NCI-H2081 (cell line): ENCODE results near the gene SLC9A8.
"Not testable (repeated sequence)": the region's sequence is repeated elsewhere in the genome, so short reads cannot be mapped to it uniquely, and the experiment has no call there.

Experiments used
- DNase-seq, 2 experiments: peaks; one replicate each; lab custom pipeline; 2025; lab: John Stamatoyannopoulos, UW

SLC9A8 gene

DNA sequence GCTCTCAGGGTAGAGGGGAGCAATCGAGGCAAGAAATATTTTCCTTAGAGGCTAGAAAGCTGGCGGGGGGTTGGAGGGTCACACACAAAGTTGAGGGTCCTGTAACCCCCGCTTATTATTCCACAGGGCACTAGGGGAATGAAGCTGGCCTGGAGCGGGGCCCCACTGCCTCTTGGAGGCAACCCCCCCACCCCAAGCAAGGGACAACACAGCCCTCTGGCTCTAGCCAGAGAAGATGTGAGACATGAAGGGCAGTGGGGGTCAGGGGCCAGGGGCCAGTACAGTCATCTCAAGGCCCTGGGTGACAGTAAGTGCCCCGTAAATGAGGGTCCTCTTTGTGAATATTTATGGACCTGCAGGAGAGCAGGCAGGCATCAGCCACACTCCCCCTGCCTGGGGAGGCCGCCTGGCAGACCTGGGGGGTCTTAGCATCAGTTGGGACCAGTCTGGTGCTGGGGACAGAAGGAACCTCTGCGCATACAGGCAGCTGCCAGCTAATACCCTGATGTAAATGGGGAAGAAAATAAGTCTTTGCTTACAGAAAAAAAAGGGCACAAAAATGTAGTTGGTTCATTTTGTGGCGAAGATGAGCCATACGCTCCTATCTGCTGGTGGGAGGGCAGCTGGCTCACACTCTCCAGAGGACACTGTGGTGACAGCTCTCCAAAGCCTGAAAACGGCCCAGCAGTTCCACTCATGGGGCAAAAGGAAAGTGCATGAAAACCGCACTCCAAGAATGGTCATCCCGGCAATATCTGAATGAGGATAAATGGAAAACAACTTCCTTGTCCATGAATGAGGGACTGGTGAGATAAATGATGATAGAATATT is 80.8 kb downstream of the SLC9A8 start:
- no peak for DNase-seq

DNA sequence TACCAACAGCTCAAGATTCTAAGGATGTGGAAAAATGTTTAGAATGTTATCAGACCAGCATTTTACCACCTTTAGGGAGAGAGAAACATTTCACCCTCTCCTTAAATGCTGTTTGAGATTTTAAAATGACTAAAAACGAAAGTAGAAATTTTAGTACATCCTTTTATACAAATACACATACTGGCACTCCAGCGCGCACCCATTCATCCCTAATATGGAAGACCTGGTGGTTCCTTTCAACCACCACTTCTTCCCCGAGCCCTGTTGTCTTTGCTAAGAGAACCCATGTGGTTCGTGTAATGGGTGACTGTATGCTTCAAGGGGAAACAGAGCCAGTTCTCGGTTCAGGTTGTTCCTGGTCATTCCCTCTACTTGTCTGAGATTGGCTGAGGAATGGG is 81.4 kb downstream of the SLC9A8 start:
- DNase-seq, result no peak

DNA sequence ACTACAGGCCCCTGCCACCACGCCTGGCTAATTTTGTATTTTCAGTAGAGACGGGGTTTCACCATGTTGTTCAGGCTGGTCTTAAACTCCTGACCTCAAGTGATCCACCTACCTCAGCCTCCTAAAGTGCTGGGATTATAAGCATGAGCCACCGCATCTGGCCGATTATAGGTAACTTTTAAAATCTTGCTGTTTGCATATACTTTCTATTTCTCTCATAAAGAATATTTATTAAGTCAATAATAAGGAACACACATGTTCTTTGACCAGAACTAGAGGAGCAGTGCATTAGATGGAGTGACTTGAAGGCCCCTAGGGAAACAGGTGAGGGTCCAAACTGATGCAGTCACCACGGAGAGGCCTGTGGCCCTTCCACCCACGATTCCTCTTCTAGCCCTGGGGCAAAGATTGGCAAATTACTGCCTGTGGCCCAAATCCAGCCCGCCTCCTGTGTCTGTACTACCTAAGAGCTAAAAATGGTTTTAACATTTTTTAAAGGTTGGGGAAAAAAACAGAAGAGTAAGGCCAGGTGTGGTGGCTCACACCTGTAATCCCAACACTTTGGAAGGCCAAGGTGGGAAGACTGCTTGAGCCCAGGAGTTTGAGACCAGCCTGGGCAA is 83.0 kb downstream of the SLC9A8 start:
- DNase-seq, result not testable (repeated sequence)

DNA sequence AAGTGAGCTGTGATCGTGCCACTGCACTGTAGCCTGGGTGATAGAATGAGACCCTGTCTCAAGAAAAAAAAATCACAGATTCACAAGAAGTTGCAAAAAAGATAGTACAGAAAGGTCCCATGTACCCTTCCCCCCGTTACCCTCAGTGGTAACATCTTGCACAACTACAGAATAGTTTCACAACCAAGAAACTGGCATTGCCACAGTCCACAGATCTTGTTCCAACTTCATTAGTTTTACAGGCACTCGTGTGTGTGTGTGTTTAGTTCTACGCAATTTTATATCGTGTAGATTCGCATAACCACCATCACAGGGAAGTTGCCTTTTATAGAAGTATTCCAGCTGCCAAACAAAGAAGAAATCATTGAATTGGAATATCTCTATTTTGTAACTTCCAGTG is 83.6 kb downstream of the SLC9A8 start:
- DNase-seq, result no peak

DNA sequence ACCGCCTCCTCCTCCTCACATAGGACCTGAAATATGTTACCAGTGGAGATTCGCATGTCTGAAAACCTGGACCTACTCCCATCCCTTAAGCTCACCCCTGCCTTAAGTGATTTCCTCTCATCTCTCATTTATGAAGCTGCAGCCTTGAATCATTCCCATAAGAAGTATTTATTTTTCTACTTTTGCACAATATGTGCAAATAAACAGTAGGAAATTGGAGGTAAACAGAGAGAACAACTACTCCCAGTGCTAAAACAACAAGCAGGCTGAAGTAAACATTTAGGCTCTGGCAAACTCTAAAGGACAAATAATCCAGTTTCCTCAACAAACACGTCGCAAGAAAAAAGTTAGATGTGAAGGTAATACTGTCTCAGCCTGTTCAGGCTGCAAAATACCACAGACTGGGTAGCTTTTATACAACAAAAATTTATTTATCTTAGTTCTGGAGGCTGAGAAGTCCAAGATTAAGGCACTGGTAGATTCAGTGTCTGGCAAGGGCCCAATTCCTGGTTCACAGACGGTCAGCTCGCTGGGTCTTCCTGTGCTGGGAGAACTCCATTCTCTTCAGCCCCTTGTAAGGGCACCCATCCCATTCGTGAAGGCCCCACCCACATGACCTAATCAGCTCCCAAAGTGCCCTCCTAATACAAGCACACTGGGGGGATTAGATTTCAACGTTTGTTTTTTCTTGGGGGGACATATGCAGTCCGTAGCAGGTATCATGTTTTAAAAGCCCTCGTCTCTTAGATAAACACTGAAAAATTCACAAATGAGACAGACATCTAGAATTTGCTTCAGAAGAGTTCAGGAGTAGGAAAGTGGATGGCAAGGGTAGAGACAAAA is 87.1 kb downstream of the SLC9A8 start:
- DNase-seq, result no peak

DNA sequence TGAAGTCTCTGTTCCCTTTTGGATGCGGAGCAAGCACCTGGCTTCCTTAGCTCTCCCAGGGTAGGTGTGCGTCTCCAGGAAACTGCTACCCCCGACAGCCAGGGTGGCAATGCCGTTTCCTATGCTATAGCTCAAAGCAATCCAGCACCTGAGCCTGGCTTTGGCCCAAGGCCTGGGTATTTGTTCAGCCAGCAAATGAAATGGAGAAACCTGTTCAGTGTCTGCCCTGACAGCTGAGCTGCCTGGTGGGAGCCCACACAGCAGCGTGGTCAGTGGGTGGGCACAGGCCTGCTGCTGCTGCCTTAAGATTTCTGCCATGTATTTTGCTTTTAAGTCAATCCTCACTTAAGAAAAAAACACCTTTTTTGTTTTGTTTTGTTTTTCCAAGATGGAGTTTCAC is 89.0 kb downstream of the SLC9A8 start:
- peak; percentile 60 to 88 for DNase-seq

DNA sequence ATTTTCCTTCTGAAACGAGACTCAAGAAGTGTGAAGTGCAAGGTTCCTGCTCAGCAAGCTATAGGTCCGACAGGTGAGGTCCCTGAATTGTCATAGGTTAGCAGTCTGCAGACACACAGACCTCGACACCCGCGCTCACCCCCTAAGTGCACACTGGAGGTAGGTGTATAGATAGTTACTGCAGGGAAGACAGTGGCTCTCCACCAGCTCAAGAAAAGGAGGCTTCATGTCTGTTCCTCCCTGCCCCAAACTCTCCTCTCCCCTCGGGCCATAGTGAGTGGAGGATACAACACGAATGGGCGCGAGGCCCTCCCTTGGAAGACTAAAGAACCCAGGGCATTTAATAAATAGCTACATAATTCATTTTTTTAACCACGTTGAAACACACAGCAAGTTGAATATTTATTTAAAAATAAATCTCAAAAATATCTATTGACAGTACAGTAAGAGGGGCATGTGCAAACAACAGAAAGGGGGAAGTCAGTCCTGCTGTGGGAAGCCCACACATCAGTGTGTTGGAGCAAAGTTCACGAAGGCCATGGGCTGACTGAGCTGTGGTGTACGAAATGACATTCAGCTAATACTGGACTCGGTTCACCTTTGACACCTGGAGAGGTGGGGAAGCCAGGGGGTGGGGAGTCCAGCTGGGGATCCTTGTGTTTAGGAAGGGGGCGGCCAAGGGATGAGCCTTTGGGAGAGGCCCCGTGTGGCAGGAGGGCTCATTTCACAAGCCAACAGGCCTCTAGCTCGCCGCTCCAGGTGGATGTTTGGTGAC is 92.0 kb downstream of the SLC9A8 start:
- DNase-seq, result no peak

DNA sequence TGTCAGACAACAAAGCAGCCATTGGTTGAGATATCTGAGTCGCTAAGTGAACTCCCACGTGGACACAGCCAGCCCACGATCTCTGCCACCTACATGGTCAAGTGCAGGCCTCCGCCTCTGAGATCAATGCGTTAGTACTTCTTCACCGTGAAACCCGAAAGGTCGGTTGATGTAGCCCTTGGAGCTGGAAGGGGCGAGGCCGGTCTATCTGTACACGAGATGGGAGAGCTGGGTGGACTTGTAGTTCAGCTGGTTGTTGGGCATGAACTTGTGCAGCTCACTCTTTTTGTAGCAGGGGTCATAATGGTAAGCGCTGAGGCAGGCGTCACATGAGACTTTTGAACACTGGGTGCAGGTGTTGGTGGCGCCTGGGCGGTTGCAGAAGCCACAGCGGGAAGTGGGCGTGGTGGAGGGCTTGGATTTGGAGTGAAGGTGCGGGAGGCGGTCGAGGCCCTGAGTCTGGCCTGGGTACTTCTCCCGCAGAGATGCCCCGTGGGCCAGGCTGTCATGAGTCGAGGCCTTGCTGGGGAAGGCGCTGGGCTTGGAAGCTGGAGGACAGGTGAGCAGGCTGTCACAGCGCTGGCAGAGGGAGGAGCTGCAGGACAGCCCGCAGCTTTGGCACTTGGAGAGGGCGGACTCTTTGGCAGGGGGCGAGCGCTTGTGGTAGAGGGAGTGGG is 92.9 kb downstream of the SLC9A8 start:
- DNase-seq, result no peak

DNA sequence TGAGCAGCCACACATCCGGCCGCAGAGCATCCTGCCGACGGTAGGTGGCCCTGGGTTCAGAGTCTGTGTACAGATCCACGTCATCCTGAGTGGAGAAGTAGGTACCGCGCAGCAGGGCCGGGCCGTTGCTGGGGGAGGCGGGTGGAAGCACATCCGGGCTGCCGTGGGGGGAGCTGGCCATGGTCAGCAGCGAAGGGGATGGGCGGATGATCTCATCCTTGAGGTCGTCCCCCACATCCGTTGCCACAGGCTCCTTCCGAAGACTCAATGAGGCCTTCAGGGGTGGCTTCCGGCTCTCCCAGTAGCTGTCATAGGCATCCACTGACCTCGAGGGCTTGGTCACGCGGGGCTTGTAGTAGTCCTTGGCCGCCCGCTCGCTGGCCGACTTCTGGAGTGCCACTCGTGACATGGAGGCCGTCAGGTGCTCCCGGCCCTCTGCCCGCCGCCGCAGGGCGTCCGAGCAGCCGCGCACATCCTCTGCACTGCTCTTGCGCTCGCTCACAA is 93.5 kb downstream of the SLC9A8 start:
- no peak for DNase-seq

DNA sequence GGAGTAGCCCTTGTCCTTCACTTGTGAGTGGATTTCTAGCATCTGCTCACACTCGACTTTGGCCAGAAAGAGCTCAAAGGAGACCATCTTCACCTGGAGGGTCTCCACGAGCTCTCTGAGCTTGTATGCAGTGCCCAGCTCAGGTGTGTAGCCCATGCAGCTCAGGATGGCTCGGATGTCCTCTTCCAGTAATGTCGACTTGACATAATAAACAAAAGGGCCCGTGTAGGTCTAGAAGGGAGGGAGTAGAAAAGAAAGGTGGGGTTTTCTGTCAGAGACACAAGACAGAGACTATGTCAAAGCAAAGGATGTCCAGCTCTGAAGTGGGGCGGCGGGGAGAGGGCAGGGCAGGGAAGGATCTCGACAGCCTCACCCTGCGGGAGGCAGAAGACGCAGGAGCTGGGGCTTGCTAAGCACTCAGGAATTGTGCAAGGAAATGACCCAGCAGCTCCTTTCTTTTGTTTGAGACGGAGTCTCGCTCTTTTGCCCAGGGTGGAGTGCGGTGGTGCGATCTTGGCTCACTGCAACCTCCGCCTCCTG is 94.1 kb downstream of the SLC9A8 start:
- no peak for DNase-seq

DNA sequence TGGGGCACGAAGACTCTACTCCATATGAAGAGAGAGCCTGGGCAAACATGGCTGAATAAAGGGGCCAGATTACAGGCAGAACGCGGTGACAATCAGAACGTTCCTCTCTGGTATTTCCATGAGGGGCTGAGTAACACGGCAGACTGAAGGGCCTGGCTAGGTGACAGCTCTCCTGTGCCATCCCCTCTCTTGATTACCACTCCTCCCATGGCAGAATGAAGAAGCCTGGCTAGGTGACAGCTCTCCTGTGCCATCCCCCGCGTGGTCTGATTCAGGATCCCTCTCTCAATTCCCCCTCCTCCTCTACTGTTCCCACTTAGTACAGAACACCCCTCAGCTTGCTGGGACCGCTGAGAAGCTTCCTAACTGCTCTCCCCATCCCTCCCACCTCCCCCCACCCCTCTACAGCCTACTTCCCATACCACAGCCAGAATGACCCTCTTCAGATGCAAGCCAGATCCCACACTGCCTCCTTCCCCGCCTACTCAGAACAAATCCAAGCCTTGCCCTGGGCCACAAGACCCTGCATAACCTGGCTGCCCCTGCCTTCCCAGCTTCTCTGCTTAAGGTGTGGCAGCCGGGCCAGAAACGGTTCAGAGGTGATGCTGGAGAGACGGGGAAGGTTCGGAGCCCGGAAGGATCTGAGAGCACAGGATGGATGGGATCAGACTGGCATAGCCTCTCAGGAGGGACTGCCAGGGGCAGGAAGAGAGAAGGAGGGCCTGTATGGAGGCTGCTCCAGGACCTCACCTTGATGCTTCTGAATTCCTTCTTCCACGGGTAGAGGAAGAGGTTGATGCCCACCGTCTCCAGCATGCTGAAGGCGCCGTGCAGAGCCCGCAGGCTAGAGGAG is 95.0 kb downstream of the SLC9A8 start:
- no peak for DNase-seq

DNA sequence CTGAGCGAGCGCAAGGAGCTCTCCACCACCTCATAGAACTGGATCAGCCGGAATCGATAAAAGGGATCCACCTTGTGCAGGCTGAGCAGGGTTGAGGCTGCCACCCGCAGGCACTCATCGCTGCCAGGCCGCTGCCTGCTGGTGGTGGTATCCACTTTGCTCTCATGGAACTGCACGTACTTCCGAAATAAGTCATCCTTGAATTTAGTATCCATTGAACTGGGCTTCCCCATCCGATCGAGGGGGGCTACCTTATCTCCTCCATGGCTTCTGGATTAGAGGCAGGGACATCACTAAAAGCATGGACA is 95.6 kb downstream of the SLC9A8 start:
- DNase-seq, result no peak

DNA sequence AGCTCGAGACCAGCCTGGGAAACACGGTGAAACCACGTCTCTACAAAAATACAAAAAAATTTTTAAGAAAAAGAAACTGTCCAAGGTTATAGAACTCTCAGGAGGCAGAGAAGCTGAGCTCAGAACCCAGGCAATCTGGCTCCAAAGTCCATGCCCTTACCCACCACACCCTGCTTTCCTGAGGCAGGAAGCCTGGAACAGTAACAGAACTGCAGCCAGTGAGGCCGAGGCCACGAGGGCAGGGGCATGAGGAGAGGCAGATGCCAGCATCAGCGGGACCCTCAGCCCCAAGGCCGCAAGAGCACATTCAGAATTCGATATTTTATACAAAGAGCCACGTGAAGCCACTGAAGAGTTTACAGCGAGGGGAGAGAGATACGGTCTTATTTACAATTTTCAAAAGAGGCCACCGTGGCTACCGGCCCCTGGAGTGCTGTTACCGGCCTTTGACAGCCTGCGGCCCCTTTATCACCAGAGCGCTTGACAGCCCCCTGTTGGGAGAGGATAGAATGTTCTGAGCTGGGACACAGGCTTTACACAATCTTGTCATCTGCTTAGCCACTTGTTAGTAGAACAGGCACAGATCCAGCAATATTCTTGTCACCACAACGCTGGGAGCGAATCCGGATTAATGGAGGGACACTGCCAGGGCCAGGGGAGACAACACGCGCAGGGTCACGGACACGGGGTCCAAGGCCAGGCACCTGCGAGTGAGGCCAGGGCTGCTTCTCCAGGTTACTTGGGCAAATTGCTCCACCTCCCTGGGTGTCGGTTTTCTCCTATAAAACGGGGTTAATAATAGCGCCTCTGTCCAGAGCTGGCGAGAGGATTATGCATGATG is 97.1 kb downstream of the SLC9A8 start:
- DNase-seq, result no peak

DNA sequence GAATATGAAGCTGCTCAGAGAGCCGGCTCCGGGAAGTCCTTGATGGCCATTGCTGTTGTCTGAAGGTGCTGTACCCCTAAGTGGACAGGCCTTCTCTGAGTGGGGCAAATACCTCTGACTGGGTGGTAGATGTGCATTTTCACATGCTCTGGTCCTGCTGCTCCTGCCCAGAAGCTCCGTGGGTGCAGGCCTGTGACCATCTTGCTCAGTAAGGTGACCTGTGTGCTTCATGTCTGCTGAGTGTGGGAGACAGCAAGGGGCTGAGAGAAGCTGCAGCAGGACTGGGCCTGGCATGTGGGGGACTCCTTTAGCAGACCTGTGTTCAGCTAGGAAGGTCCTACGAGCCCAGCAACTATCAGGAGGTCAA is 97.7 kb downstream of the SLC9A8 start:
- no peak for DNase-seq

DNA sequence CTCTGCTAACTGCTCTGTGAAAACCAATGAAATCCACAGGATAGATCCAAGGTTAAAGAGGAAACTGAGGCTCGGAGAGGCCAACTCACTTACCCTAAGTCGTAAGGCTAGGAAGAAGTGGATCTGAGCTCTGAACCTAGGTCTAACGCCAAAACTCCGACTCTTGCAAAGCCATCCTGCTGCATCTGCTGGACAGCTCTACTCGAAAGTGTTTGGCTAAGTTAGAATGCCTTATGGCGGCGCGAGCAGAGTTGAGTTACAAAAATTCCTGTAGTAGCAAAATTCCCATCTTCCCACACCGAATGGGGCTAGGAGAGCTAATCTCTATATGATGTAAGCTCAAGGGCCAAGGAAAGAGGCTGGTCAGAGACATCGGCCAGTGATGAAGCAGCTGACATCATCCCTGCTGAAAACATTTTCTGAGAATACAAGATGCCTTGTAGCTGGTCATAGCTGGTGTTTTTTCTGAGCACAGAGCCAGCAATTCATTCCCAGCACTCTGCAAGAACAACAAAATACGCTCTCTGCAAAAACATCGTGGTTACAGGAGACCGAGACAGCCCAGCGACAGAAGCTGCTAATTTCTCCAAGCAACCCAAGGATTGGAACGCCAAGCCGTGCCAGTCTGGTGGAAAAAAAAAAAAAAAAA is 100.9 kb downstream of the SLC9A8 start:
- no peak for DNase-seq

DNA sequence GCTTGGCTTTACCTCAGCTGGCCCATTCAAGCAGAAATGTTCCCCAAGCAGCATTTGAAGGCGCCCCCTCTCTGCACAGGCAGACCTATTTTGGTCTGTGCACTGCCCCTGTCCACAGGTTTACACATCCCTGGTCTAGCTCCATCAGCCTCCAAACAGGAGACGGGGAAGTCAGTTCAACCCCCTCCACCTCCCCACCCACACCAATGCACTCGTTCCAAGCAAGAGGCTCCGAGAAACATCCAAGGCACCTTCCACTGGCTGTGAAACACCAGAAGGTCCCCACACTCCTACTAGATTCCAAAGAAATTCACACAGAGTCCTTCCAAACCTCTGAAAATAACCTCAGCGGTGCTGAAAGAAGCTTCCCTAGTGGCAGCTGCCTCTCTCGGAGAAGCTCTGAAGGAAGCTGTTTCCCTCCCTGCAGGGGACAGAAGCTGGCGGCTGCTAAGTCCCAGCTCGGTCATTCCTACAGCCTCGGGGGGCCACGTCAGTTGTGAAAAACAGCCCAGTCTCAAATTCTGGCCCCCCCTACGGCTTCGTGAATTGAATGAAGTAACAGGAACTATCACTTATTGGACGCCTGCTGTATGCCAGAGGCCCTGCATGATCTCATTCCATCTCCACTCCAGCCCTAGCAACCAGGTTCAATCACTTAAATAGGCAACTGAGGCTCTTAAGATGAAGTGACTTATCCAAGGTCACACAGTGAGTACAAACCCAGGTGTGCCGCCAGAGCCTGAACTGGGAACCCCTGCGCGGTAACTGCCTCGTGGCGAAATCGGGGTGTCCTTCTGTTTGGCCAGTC is 101.9 kb downstream of the SLC9A8 start:
- DNase-seq, result no peak

DNA sequence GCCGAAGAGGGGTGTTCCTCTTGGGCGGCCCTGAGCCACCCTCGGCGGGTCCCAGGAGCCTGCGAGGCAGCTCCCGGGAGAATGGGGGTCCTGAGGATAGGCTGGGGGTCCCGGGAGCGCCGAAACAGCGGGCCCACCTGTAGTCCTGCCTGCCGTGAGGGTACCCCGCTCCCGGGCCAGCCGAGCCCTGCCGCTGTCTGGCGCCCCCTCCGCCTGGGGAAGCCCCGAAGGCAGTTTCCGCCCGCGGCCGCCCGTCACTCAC is 102.4 kb downstream of the SLC9A8 start:
- DNase-seq, result no peak
